Measurements from ENCODE around the gene TEX52. TPM values are rescaled to one million over a fixed set of nuclear protein-coding genes. Genes with fewer than 3 reads are reported as not detected.

The TEX52 gene
- total and polyA plus RNA-seq, 2 of the 13 experiments (the other 11 are each of a cell fraction or from before 2014, with no cell fraction given): 0.05 TPM; not detected in 1

GRCh38 chr12:2890388-2891239 lies 33.8 kb upstream of the TEX52 start, which contains the start of gene TULP3 (continued):
- TF ChIP-seq REXO4 (CRISPR knock-in tag; IDR thresholded peaks at IDR 0.05; ENCODE audit: borderline replicate concordance) (0 out of 2 replicates have a peak, but pooled peaks have one; percentile 49), YEATS2 (CRISPR knock-in tag; IDR thresholded peaks at IDR 0.05; ENCODE audit: borderline replicate concordance) (no peak; the same call in 1 of the 2 replicates), AKNA (CRISPR knock-in tag; IDR thresholded peaks at IDR 0.05; ENCODE audit: borderline replicate concordance) (no peak), ZFP41 (CRISPR knock-in tag; IDR thresholded peaks at IDR 0.05; ENCODE audit: borderline replicate concordance) (peak; percentile 86; the same call in 1 of the 2 replicates), ZNF607 (CRISPR knock-in tag; IDR thresholded peaks at IDR 0.05; ENCODE audit: borderline replicate concordance) (peak; percentile 88), MIXL1 (CRISPR knock-in tag; IDR thresholded peaks at IDR 0.05) (no peak), PAWR (CRISPR knock-in tag; IDR thresholded peaks at IDR 0.05; ENCODE audit: borderline replicate concordance) (no peak), E2F2 (CRISPR knock-in tag; IDR thresholded peaks at IDR 0.05; ENCODE audit: borderline replicate concordance) (0 out of 2 replicates have a peak, but pooled peaks have one; percentile 34), YY1 (IDR thresholded peaks at IDR 0.05; ENCODE audit: insufficient read depth, insufficient replicate concordance, low read depth, low read length) (peak; percentile 58), ZFP62 (CRISPR knock-in tag; IDR thresholded peaks at IDR 0.05) (no peak), MED13 (CRISPR knock-in tag; IDR thresholded peaks at IDR 0.05) (0 out of 2 replicates have a peak, but pooled peaks have one; percentile 6), ZBTB8A (CRISPR knock-in tag; IDR thresholded peaks at IDR 0.05; ENCODE audit: borderline replicate concordance, low read depth) (no peak), ATF7 (IDR thresholded peaks at IDR 0.05) (no peak), ATF7 (CRISPR knock-in tag; IDR thresholded peaks at IDR 0.05) (peak; percentile 48; the same call in 1 of the 2 replicates), BRF2 (CRISPR knock-in tag; IDR thresholded peaks at IDR 0.05) (peak; percentile 86; the same call in 1 of the 2 replicates), RFX3 (CRISPR knock-in tag; IDR thresholded peaks at IDR 0.05) (peak; percentile 93), ZNF589 (CRISPR knock-in tag; conservative IDR thresholded peaks at IDR 0.05) (0 out of 2 replicates have a peak, but pooled peaks have one; percentile 88), SMARCE1 (IDR thresholded peaks at IDR 0.05; ENCODE audit: borderline replicate concordance) (no peak), HINFP (CRISPR knock-in tag; IDR thresholded peaks at IDR 0.05; ENCODE audit: low read depth) (peak; percentile 73; the same call in 1 of the 2 replicates)

Measured in HepG2 (cell line).